A549 (cell line): ENCODE results near the gene NEDD4L. TPM values are rescaled to one million over a fixed set of nuclear protein-coding genes. Genes with fewer than 3 reads are reported as not detected.

Source experiments
- ATAC-seq, 2 experiments: fragments of 200-7000 bp in 1 of 2; fragments of >200 bp in 1 of 2; cut with Nextera tagmentation in 1 of 2; cut with Tn5 transposase in 1 of 2; 3 replicates each; pipeline versions ENCODE4 v1.8.0 to v1.9.1; 2018 to 2020; ENCODE audit warnings: mild to moderate bottlenecking in 1 of 2, moderate library complexity in 1 of 2
- CTCF ChIA-PET: fragments of 300-600 bp; sonication (Branson Sonifier 250); formaldehyde crosslinking; extraction: SDS; loops from one replicate; lab custom pipeline; 2021; ENCODE audit warnings: antibody characterized with exemption, inconsistent platforms; lab: Yijun Ruan, JAX
- POLR2A ChIA-PET: fragments of 350-600 bp; formaldehyde crosslinking; extraction: SDS; loops from one replicate; lab custom pipeline; 2021; ENCODE audit warnings: antibody characterized with exemption, inconsistent platforms; lab: Yijun Ruan, JAX
- DNase-seq, 2 experiments: peaks; one replicate each; pipeline versions ENCODE4 v3.0.0 to v3.0.0-alpha.2; 2011 to 2016; ENCODE audit warnings: low read depth in 1 of 2, low spot score in 1 of 2
- FAIRE-seq: peaks from 2 replicates; lab custom pipeline; 2011; peaks lifted over from hg19 to GRCh38; lab: Jason Lieb, UNC
- H3K27ac ChIP-seq, 2 experiments: fragments of >200 bp; sonication (Bioruptor Twin); formaldehyde crosslinking; 3 replicates each; pipeline ENCODE4 v1.5.1; 2016 to 2017
- H3K4me1 ChIP-seq: fragments of >200 bp; sonication (Bioruptor Twin); formaldehyde crosslinking; 3 replicates; pipeline ENCODE4 v1.6.1; 2016
- H3K4me2 ChIP-seq: fragments of >200 bp; sonication (Bioruptor Twin); formaldehyde crosslinking; 3 replicates; pipeline ENCODE4 v1.6.1; 2016
- H3K4me3 ChIP-seq: fragments of >200 bp; sonication (Bioruptor Twin); formaldehyde crosslinking; 3 replicates; pipeline ENCODE4 v1.5.1; 2016
- H3K9me3 ChIP-seq: fragments of >200 bp; sonication (Bioruptor Twin); formaldehyde crosslinking; 3 replicates; pipeline ENCODE4 v1.6.1; 2016
- CBX2 ChIP-seq: fragments of 200-600 bp; sonication (generic); IDR thresholded peaks from 2 replicates; pipeline ENCODE4 v1.6.1; 2016; ENCODE audit warnings: low read depth, mild to moderate bottlenecking, borderline replicate concordance
- CBX8 ChIP-seq: fragments of 200-600 bp; sonication (generic); IDR thresholded peaks from 2 replicates; pipeline ENCODE4 v1.6.1; 2016
- CEBPB ChIP-seq, 2 experiments: fragments of >200 bp in 1 of 2; sonication (Bioruptor Twin) in 1 of 2; formaldehyde crosslinking in 1 of 2; IDR thresholded peaks; 2 replicates each; pipeline ENCODE4 v1.6.1; 2012 to 2016
- CHD4 ChIP-seq: fragments of 200-600 bp; sonication (generic); IDR thresholded peaks from 2 replicates; pipeline ENCODE4 v1.6.1; 2016; ENCODE audit warnings: antibody characterized with exemption, mild to moderate bottlenecking, borderline replicate concordance
- EP300 ChIP-seq, 2 experiments: fragments of >200 bp; sonication (Bioruptor Twin); formaldehyde crosslinking; IDR thresholded peaks; 2 replicates in 1 of 2; 3 replicates in 1 of 2; pipeline ENCODE4 v1.6.1; 2016 to 2017
- HEYL ChIP-seq: fragments of 250-450 bp; sonication (Bioruptor Pico); IDR thresholded peaks from 2 replicates; pipeline ENCODE4 v1.8.0; 2021; ENCODE audit warnings: mild to moderate bottlenecking, moderate library complexity
- HOXA7 ChIP-seq: fragments of 250-450 bp; sonication (Bioruptor Pico); IDR thresholded peaks from 2 replicates; pipeline ENCODE4 v1.5.0; 2020; ENCODE audit warnings: mild to moderate bottlenecking, moderate library complexity
- JUNB ChIP-seq: fragments of >200 bp; sonication (Bioruptor Twin); formaldehyde crosslinking; IDR thresholded peaks from 2 replicates; pipeline ENCODE4 v1.6.1; 2016
- MAFK ChIP-seq: fragments of 450-650 bp; IDR thresholded peaks from 2 replicates; pipeline ENCODE4 v1.6.1; 2014; ENCODE audit not compliant: partially characterized antibody
- MAZ ChIP-seq: fragments of 150-350 bp; IDR thresholded peaks from 2 replicates; pipeline ENCODE4 v1.6.1; 2014; ENCODE audit warnings: antibody characterized with exemption, low read depth, low read length, borderline replicate concordance
- MYC ChIP-seq: IDR thresholded peaks from 2 replicates; pipeline ENCODE4 v1.6.1; 2012; ENCODE audit warnings: mild to moderate bottlenecking, inconsistent platforms, low read length, improper control_type of control experiment, borderline replicate concordance
- NPAS2 ChIP-seq: fragments of 250-450 bp; sonication (Bioruptor Pico); IDR thresholded peaks from 2 replicates; pipeline ENCODE4 v1.8.0; 2022; ENCODE audit warnings: mild to moderate bottlenecking, moderate library complexity, borderline replicate concordance
- NR3C1 ChIP-seq: fragments of >200 bp; sonication (Bioruptor Twin); formaldehyde crosslinking; IDR thresholded peaks from 3 replicates; pipeline ENCODE4 v1.6.1; 2017
- POLR2A ChIP-seq: IDR thresholded peaks from 2 replicates; pipeline ENCODE4 v1.6.1; 2012; ENCODE audit warnings: mild to moderate bottlenecking, low read length
- RARB ChIP-seq: fragments of 250-450 bp; sonication (Bioruptor Pico); IDR thresholded peaks from 2 replicates; pipeline ENCODE4 v1.8.0; 2021; ENCODE audit warnings: mild to moderate bottlenecking, moderate library complexity
- RCOR1 ChIP-seq: fragments of 150-350 bp; IDR thresholded peaks from 2 replicates; pipeline ENCODE4 v1.6.1; 2014; ENCODE audit warnings: antibody characterized with exemption, low read length, low read depth
- SREBF2 ChIP-seq: fragments of 450-650 bp; IDR thresholded peaks from 2 replicates; pipeline ENCODE4 v1.6.1; 2014; ENCODE audit warnings: mild to moderate bottlenecking, moderate library complexity
- TFCP2L1 ChIP-seq: fragments of 250-450 bp; sonication (Bioruptor Pico); IDR thresholded peaks from 2 replicates; pipeline ENCODE4 v1.5.0; 2021; ENCODE audit warnings: mild to moderate bottlenecking
- ZSCAN20 ChIP-seq: fragments of 250-450 bp; sonication (Bioruptor Pico); IDR thresholded peaks from 2 replicates; pipeline ENCODE4 v1.8.0; 2022; ENCODE audit warnings: mild to moderate bottlenecking, moderate library complexity
- WGBS: methylation state at CpG from one replicate; pipeline ENCODE4 v1.1.6; 2017; ENCODE audit errors: missing lambda C conversion rate; 5-methylcytosine and 5-hydroxymethylcytosine counted together
- polyA plus RNA-seq, 4 experiments: library from polyadenylated mRNA; depleted of rRNA in 3 of 4; stranded (reverse); fragments of >200 nt; fragmentation: RNase III in 1 of 4; extraction: RNeasy Plus Mini Kit Qiagen cat#74134 plus additional on column Dnase treatment in 1 of 4; gene quantifications; 2 replicates in 3 of 4; 3 replicates in 1 of 4; pipeline ENCODE4 v1.2.3, GENCODE V29; 2011 to 2017
- TF ChIP-seq, protein P1 (sequence below): fragments of 450-650 bp; IDR thresholded peaks from 2 replicates; pipeline ENCODE4 v1.6.1; 2014; ENCODE audit warnings: antibody characterized with exemption
- TF ChIP-seq, protein P2 (sequence below): fragments of >200 bp; sonication (Bioruptor Twin); formaldehyde crosslinking; IDR thresholded peaks from 3 replicates; pipeline ENCODE4 v1.5.1; 2016
- TF ChIP-seq, protein P3 (sequence below): fragments of >200 bp; sonication (Bioruptor Twin); formaldehyde crosslinking; IDR thresholded peaks from 2 replicates; pipeline ENCODE4 v1.6.1; 2016
- TF ChIP-seq, protein P4 (sequence below): IDR thresholded peaks from 2 replicates; pipeline ENCODE4 v1.6.1; 2012
- TF ChIP-seq, protein P5 (sequence below): fragments of >200 bp; sonication (Bioruptor Twin); formaldehyde crosslinking; IDR thresholded peaks from 3 replicates; pipeline ENCODE4 v1.6.1; 2016

The NEDD4L gene
- polyA plus RNA-seq, 2 of the 4 experiments (the other 2 are of a cell fraction): 18.0 to 36.5 TPM

DNA sequence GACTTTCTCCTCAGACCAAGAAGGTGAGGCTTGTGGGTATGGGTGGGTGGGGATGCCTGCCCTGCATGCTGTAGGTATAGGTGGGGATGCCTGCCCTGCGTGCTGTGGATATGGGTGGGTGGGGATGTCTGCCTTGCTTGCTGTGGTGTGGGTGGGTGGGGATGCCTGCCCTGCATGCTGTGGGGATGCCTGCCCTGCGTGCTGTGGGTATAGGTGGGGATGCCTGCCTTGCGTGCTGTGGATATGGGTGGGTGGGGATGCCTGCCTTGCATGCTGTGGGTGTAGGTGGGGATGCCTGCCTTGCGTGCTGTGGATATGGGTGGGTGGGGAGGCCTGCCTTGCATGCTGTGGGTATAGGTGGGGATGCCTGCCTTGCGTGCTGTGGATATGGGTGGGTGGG is 278.4 kb downstream of the NEDD4L start:
- DNase-seq: no peak
- Histone ChIP-seq H3K9me3 (no peaks in the 10 kb centered on the region), H3K27ac (no peak overlapping the region), H3K4me2 (no peak overlapping the region), H3K4me3 (no peak overlapping the region), H3K4me1 (peaks cover 9% of the 10 kb centered on the region)
- WGBS: no CpG with 5 or more reads among the region's 5 CpGs
- POLR2A ChIA-PET: no interaction called here
- TF ChIP-seq TFCP2L1: no peak
- TF ChIP-seq, protein P1, sequence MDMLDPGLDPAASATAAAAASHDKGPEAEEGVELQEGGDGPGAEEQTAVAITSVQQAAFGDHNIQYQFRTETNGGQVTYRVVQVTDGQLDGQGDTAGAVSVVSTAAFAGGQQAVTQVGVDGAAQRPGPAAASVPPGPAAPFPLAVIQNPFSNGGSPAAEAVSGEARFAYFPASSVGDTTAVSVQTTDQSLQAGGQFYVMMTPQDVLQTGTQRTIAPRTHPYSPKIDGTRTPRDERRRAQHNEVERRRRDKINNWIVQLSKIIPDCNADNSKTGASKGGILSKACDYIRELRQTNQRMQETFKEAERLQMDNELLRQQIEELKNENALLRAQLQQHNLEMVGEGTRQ: no peak
- TF ChIP-seq, protein P2, sequence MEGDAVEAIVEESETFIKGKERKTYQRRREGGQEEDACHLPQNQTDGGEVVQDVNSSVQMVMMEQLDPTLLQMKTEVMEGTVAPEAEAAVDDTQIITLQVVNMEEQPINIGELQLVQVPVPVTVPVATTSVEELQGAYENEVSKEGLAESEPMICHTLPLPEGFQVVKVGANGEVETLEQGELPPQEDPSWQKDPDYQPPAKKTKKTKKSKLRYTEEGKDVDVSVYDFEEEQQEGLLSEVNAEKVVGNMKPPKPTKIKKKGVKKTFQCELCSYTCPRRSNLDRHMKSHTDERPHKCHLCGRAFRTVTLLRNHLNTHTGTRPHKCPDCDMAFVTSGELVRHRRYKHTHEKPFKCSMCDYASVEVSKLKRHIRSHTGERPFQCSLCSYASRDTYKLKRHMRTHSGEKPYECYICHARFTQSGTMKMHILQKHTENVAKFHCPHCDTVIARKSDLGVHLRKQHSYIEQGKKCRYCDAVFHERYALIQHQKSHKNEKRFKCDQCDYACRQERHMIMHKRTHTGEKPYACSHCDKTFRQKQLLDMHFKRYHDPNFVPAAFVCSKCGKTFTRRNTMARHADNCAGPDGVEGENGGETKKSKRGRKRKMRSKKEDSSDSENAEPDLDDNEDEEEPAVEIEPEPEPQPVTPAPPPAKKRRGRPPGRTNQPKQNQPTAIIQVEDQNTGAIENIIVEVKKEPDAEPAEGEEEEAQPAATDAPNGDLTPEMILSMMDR: no peak
- TF ChIP-seq, protein P3, sequence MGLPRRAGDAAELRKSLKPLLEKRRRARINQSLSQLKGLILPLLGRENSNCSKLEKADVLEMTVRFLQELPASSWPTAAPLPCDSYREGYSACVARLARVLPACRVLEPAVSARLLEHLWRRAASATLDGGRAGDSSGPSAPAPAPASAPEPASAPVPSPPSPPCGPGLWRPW: no peak
- no peak for TF ChIP-seq SREBF2
- no peak for TF ChIP-seq MAFK
- TF ChIP-seq, protein P4, sequence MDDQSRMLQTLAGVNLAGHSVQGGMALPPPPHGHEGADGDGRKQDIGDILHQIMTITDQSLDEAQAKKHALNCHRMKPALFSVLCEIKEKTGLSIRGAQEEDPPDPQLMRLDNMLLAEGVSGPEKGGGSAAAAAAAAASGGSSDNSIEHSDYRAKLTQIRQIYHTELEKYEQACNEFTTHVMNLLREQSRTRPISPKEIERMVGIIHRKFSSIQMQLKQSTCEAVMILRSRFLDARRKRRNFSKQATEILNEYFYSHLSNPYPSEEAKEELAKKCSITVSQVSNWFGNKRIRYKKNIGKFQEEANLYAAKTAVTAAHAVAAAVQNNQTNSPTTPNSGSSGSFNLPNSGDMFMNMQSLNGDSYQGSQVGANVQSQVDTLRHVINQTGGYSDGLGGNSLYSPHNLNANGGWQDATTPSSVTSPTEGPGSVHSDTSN: no peak
- TF ChIP-seq HOXA7 (CRISPR knock-in tag): no peak
- no peak for ATAC-seq
- CTCF ChIA-PET: interaction anchor here (0.8 to 1.0 kb wide), 4 partner anchors 16 to 186 kb away, joined by 3 to 7 read pairs (median 4); no protein-coding TSS in a partner anchor
- no peak for FAIRE-seq

DNA sequence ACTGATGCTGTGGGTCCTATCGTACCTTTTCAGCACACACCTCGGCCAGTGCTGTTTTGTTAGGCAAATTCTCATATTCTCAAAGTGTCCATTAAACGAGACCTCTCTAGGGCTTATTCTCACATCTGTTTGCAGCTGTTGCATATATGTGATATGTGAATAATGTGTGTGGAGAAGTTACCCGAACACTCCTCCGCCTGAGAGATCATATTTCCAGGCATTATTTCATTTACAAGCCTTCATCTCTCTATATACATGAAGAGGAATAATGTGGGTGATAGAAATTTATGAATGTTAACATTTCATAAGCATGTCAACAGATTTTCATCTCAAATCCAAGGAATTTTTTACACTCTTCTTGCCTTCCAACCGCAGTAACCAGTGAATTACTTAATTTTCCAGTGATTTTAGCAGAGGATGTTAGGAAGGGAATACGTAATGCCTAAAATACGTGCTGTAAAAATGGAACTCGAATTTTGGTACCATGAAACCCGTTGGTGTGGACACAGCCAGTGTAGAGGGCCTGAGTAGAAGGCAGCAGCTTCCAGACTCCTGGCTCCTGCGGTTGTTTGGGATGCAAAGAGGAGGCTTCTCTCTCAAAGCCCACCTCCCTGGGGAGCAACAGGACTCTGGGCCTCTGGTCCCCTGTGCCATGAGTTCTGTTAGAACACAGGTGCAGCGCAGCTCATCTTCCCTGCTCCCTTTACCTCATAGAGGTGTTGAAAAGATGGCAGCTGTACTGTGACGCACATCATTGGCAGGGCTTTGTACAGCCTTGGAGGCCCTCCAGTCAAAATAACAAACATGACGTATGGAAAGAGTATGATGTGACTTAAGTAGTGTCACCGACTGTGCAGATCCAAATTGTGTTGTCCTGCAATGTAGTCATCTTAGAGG is 280.1 kb downstream of the NEDD4L start:
- no peak overlapping the region for H3K4me3 ChIP-seq
- H3K4me1 ChIP-seq: peaks cover 9% of the 10 kb centered on the region
- TF ChIP-seq EP300 (IDR thresholded peaks at IDR 0.05) (no peak), CHD4 (no peak), POLR2A (no peak), CBX2 (no peak), RCOR1 (no peak), ZSCAN20 (CRISPR knock-in tag) (no peak), HEYL (CRISPR knock-in tag) (no peak), SREBF2 (no peak), NR3C1 (no peak), CEBPB (IDR thresholded peaks at IDR 0.05) (no peak), RARB (CRISPR knock-in tag) (no peak), MYC (no peak), JUNB (no peak), MAZ (no peak), CBX8 (no peak), NPAS2 (CRISPR knock-in tag) (no peak)
- TF ChIP-seq, protein P5, sequence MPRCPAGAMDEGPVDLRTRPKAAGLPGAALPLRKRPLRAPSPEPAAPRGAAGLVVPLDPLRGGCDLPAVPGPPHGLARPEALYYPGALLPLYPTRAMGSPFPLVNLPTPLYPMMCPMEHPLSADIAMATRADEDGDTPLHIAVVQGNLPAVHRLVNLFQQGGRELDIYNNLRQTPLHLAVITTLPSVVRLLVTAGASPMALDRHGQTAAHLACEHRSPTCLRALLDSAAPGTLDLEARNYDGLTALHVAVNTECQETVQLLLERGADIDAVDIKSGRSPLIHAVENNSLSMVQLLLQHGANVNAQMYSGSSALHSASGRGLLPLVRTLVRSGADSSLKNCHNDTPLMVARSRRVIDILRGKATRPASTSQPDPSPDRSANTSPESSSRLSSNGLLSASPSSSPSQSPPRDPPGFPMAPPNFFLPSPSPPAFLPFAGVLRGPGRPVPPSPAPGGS: no peak
- TF ChIP-seq, protein P1: no peak
- ChIA-PET CTCF (interaction anchor here (0.6 to 1.0 kb wide), 4 partner anchors 15 to 180 kb away, joined by 3 read pairs; no protein-coding TSS in a partner anchor), POLR2A (no interaction called here)
- no peak overlapping the region for H3K27ac ChIP-seq
- DNase-seq (no peak), ATAC-seq (no peak), FAIRE-seq (no peak)
- H3K4me2 ChIP-seq: no peak overlapping the region
- WGBS: 90% methylated on average over 15 of the region's 15 CpGs
- no peaks in the 10 kb centered on the region for H3K9me3 ChIP-seq
